HG03439 (cell line): Measurements from ENCODE around the gene SULT2B1.
"Not testable (repeated sequence)": the region's sequence is repeated elsewhere in the genome, so short reads cannot be mapped to it uniquely, and the experiment has no call there.

ENCODE experiments used
- ATAC-seq: cut with Tn5 transposase; IDR thresholded peaks from one replicate; pipeline ENCODE4 v1.9.1; 2021; ENCODE audit warnings: mild to moderate bottlenecking, moderate library complexity; ENCODE audit not compliant: unreplicated experiment

SULT2B1 gene

DNA sequence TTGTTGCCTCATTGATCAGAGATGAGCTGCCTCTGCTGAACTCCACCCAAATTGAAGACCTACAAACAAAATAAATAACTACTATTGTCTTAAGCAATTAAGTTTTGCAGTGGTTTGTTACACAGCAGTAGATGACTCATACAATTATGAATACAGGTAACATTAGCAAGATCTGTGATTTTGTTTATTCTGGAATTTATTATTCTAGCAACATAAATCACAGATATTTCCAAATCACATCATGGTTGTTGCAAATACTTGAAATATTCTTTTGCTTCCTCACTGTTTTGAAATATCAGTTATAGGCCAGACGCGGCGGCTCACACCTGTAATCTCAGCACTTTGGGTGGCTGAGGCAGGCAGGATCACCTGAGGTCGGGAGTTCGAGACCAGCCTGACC is 27.2 kb upstream of the SULT2B1 start:
- no peak for ATAC-seq

- no peak for ATAC-seq
Observed at GRCh38 chr19:48529156-48529555, 22.8 kb upstream of the SULT2B1 start.

GRCh38 chr19:48530066-48530720 is 21.8 kb upstream of the SULT2B1 start:
- ATAC-seq: no peak

GRCh38 chr19:48530770-48531169 is 21.2 kb upstream of the SULT2B1 start:
- ATAC-seq: no peak

DNA sequence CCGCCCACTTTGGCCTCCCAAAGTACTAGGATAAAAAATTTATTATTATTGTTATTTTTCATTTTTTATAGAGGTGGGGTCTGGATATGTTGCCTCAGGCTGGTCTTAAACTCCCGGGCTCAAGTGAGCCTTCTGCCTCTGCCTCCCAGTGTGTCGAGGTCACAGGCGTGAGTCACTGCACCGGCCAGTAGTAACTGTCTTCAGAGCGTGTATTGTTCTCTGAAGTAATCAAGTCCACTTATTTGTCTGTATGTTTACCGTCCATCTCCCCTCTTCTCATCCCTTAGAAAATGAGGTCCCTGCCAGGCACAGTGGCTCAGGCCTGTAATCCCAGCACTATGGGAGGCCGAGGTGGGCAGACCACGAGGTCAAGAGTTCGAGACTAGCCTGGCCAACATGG is 18.2 kb upstream of the SULT2B1 start:
- ATAC-seq: no peak

DNA sequence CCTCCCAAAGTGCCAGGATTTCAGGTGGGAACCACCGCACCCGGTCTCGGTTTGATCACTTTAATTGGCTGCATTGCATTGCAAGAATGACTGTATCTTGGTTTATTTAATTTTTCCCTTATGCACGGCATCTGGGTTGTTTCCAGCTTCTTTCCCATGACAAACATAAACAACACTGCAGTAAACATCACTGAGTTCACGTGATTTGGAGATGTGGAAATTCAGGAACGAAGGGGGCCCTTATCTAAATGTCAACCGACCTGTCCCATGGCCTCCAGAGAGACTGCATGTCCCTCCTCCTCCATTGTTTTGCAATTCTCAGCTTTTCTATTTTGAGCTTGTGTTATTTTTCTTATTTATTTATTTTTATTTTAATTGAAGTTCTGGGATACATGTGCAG is 14.4 kb upstream of the SULT2B1 start:
- ATAC-seq: no peak

DNA sequence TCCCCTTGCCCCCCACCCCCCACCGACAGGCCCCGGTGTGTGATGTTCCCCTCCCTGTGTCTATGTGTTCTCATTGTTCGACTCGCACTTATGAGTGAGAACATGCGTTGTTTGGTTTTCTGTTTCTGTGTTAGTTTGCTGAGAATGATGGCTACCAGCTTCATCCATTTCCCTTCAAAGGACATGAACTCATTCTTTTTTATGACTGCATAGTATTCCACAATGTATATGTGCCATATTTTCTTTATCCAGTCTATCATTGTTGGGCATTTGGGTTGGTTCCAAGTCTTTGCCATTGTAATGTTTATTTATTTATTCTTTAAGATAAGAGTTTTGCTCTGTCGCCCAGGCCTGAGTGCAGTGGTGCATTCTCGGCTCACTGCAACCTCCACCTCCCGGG is 13.9 kb upstream of the SULT2B1 start:
- not testable (repeated sequence) for ATAC-seq

DNA sequence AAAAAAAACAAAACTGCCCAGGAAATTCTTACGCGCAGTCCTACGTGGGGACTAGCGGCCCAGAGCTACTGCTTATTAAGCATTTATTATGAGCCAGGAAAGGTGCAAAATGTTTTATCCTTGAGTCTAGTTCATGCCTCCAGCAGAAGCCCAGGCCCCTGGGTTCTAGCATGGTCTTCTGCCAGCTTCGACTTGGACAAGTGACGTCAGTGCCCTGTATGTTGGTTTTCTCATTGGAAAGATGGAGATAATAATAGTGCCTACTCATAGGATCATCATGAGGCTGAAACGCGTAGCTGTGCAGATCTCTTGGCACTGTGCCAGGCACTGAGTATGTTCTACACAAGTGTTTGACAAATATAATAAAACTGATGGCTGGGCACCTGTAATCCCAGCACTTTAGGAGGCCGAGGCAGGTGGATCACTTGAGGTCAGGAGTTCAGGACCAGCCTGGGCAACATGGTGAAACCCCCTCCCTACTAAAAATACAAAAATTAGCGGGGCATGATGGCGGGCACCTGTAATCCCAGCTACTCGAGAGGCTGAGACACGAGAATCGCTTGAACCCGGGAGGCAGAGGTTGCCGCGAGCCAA is 12.4 kb upstream of the SULT2B1 start:
- no peak for ATAC-seq

GRCh38 chr19:48540110-48540509 is 11.9 kb upstream of the SULT2B1 start:
- ATAC-seq: no peak

- no peak for ATAC-seq
Observed at GRCh38 chr19:48541813-48542212, 10.2 kb upstream of the SULT2B1 start.

DNA sequence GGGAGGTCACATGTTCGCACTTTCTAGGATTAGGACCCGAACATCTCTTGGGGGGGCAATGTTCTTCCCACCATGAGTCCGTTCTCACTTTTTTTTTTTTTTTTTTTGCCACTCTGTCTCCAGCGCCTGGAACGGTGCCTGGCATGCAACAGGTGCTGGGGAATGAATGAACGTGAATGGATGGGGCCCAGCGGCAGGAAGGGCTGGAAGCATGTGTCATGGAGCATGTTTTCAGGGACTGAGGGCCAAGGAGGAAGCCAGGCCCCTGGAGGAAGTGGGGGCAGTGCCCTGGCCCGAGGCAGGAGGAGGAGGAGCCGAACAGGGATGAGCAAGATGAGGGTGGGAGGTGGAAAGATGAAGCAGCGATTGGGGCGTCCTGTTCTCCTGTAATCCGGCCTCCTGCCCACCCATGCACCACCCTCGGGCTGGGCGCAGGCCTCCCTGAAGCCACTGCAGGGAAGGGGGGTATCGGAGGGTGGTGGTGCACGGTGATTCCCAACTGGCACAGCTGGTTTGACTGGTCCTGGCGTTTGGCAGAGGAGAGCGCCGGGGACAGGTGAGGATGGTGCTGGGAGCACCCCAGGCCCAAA is 8.8 kb upstream of the SULT2B1 start:
- no peak for ATAC-seq

DNA sequence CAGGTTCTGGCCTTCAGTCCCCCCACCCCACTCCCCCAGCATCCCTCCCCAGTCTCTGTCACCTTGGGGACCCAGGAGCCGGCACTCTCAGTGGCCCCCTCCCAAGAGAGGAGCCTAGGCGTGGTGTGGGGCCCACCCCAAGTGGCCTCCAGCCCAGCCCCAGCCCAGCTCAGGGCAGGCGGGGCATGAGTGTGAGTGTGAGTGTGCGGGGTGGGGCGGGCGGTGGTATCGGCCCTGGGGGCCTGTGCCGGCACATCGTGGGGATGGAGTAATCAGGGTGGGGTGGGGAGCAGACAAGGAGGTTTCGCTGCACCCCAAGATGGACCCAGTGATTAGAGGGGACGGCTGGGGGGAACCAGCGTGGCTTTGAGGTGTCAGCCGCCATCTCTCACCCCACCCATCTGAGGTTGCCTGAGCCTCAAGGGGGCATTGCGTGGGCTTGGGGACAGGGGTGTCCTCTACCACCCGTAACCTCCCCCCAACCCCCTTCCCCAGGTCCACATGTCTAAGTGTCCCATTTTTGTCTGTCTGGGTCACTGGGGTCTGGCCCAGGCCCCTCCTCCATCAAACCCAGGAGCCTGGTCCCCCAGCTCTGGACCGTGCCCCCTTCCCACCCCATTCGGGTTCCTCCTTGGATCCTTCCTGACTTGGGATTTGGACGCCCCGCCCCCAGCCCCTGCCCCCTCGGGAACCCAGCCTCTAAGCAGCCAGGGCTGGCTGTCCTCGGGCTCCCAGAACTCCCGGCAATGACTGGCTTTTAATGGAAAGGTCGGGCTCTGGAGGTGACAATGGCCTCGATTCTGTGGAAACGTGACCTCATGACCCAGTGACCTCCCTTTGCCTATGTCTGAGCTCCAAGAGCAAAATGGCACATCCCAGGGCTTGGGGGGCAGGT is 6.9 kb upstream of the SULT2B1 start:
- no peak for ATAC-seq

DNA sequence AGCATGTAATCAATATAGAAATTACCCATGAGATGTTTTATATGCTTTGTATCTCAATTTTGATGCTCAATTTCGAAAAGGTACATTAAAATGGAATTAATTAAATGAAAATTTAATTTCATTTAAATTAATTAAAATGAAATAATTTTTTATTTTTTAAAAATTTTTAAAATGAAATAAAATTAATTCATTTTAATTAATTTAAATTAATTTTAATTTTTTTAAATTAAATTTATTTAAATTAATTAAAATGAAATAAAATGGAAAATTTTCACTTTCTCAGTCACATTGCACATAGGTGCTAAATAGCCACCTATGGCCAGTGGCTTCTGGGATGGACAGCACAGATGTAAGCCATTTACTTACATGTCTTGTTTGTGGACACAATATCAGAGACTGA is 4.2 kb upstream of the SULT2B1 start:
- no peak for ATAC-seq

GRCh38 chr19:48548253-48548911 is 3.6 kb upstream of the SULT2B1 start:
- ATAC-seq: no peak

DNA sequence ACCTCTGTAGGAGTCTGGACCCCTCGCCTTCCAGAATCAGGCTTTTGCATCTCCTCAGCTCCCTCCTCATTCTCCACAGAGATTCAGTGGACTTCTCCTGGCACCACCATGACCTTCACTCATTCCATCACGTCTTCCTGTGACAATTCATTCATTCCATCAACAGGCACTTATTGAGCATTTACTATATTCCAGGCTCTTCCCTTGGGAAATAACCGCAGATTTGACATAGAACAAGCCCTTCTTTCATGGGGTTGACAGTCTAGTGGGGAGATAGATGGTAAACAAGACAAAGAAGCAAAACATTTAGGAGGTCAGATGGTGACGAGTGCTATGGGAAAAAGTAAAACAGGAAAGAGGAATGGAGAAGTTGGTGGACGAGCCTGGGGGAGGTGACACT is 2.6 kb upstream of the SULT2B1 start:
- no peak for ATAC-seq

DNA sequence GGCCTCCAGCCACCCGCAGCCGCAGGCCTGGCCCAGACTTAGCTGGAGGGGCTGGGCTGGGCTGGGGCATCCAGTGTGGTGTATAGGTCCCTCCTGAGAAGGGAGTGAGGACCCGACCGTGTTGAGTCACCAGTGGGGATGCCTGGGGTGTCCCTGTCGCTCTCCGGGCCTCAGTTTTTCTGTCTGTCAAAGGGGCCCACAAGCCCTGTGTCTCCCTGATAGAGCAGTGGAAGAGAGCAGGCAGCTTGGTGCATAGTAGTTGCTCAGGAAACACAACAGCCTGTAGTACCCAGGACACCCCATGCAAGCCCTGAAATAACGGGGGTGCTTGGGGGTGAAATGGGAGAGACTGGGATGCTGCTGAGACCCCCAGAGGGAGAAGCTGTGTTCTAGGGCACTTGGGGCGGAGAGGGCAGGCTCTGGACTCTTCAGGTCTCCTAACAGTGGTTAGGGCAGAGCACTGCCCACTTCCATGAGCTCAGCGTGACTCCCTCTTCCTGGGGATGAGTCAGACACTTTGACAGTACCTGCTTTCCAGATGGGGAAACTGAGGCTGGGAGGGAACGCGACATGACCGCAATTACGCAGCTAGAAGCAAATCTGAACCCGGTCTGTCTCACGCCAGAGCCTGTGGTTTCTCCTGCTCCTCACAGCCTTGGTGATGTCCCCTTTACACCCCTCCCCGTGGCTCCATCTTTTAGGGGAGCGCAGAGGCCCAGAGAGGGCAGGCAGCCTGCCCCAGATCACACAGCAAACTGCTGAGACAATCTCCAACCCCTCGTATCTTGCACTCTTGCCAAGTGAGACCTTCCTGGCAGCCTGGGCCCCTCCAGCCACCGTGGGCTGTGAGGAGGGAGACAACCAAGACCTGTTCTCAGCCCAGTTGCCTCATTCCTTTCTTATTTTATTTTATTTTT is 692 bp downstream of the SULT2B1 start:
- no peak for ATAC-seq

DNA sequence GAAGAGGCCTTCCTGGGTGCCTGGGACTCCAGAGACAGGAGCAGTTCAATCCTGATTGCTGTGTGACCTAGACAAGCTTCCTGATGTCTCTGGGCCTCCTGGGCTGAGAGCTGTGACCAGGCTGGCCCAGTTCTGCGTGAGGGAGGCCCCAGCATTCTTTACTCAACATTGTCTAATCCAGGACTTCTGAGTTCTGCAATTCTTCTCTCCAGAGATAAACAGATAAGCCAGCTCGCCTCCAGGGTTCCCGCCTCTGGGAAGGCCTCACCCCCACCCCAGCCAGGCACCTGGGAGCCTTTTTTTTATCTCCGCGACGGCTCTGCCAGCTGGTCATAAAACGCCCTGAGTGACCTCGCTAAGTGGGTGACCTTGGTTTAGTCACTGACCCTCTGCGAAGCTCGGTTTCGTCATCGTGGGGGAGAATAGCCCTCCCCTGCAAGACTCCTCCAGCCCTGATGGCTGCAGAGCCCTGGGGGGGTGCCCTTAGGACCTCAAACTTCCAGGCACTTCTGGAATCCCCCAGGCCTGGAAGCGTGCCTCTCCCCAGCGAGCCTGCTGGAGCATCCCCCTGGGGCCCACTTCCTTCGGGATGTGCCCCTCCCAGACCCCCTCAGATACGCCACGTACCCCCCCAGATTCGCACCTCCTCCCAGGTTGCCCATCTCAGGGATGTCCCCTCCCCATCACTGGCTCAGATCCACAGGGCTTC is 1.9 kb downstream of the SULT2B1 start:
- no peak for ATAC-seq

DNA sequence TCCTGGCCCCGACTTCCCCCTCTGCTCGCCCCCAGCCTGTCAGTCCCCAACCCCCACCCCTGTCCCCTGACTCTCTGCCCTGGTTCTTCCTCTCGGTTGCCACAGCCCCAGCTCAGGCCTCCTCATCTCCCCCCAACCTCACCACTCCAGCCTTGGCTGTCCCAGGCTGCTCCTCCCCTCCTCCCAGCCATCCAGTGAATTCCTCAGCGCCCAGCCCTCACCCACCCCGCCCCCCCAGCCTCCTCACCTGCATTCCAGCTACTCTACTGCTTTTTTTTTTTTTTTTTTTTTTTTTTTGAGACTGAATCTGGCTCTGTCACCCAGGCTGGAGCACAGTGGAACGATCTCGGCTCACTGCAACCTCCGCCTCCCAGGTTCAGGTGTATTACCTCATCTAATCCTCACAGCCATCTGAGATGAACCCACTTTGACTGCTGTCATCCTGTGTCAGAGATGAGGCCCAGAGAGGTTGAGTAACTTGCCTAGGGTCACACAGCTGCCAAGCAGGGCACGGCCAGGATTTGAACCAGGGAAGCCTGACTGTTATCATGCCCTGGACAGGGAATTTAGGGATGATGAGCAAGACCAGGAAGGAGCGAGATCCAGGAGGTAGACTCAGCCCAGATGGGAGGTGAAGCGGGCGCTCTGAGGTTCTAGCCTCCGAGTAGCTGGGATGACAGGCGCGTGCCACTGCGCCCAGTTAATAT is 2.6 kb downstream of the SULT2B1 start:
- no peak for ATAC-seq

DNA sequence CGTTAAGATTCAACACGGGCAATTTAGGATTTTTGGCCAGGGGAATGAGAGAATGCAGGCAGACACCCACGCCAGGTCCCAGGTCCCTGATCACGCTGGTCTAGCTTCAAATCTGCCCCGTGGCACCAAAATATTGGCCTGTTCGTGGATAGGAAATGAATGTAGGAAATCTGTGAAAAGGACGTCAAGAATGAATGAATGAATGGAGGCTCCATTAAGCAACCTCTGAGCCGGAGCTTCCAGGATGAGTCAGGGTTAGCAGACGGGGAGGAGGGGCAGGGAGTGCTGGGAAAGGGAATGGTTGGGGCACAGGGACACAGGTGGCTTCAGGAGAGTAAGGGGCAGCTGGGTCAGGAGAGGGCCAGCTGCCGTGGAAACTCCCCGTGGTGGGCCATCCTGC is 4.2 kb downstream of the SULT2B1 start:
- no peak for ATAC-seq
